A549 treated with ZK216348 at 1 μM for 4 hours (cell line): ENCODE measurements around the gene CD4. TPM values are rescaled to one million over a fixed set of nuclear protein-coding genes. Genes with fewer than 3 reads are reported as not detected.

Experiments
- total RNA-seq: library from RNA; stranded (reverse); fragments of 200-300 nt; extraction: Qiagen RNA extraction; gene quantifications from 5 replicates; pipeline ENCODE4 v1.2.3, GENCODE V29; 2022; ENCODE audit warnings: low read depth

Gene CD4
- total RNA-seq = not detected in 5 replicates

GRCh38 chr12:6788972-6789924 is at the start of gene CD4:
Gene CD4 (plus strand): TSS chr12:6789528. CDS start chr12:6800139, 10,611 bp downstream.

DNA sequence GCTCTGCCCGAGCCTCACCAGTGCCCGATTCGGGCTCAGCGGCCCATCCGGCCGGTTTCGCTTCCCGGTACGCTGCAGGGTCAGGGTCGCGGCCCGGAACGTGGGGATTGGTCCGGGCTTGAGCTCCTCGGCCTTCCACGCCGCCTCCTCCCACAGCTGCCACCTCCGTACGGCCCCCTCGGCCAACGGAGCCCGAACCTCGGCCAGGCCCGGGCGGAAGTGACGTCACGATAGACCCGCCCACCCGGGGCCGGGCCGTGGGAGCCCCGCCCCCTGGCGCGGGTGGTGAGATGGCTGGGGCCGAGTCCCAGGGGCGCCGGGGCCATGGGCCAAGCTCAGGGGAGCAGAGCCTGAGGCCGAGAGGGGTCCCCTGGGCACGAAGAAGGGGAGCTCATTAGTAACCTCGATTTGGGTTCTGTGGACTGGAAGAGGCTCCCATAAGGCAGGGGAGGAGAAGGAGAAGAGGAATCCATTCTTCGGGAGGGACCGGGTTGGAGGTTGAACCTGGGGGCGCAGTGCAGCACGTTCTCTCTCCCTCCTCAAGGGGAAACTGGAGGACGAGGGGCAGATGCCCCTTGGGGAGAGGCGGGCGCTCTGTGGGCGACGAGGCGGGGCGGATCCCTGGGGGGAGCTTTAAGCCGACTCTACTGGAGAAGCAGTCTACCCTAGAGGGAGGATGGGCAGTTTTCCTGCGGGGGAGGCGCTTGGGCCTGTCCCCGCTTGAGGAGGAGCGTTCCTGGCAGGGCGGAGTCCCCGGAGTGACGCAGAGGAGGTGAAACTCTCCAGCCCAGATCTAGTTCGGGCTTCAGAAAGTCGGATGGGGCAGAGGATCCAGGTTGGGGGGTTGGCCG is 36.2 kb upstream of the CD4 start, which contains the start of gene MLF2:
Gene MLF2, minus strand, starts transcription at position 221 of the 851 bp plus-strand sequence. CDS start 807 bp downstream, outside the sequence.

GRCh38 chr12:6765634-6766581 is 23.4 kb upstream of the CD4 start, which contains the start of gene PTMS:
Gene PTMS (plus strand): TSS chr12:6766363. CDS start chr12:6766706, 343 bp downstream.

GRCh38 chr12:6772331-6772695 is 17.0 kb upstream of the CD4 start, which contains the start of gene LAG3:
Gene LAG3 (plus strand): TSS chr12:6772520. CDS start chr12:6772853, 333 bp downstream.

GRCh38 chr12:6821591-6822425 is 32.5 kb downstream of the CD4 start, which contains the start of gene GPR162:
Gene GPR162 (plus strand): TSS chr12:6821821. CDS start chr12:6823899, 2,078 bp downstream.

GRCh38 chr12:6827982-6828780 is 38.9 kb downstream of the CD4 start, which contains the start of gene P3H3:
Gene P3H3 (plus strand): TSS chr12:6828407. CDS start chr12:6828441, 34 bp downstream.

GRCh38 chr12:6840761-6841515 is 51.6 kb downstream of the CD4 start, which contains the start of gene GNB3:
Gene GNB3 (plus strand): TSS chr12:6840925. CDS start chr12:6841288, 363 bp downstream.

GRCh38 chr12:6851153-6851920 is 62.0 kb downstream of the CD4 start, which contains the start of gene CDCA3:
Gene CDCA3 (minus strand): TSS chr12:6851286. CDS start chr12:6850952, 334 bp downstream.

GRCh38 chr12:6851921-6852650 is 62.8 kb downstream of the CD4 start, which contains the start of gene USP5:
Gene USP5 (plus strand): TSS chr12:6852150. CDS start chr12:6852180, 30 bp downstream.

DNA sequence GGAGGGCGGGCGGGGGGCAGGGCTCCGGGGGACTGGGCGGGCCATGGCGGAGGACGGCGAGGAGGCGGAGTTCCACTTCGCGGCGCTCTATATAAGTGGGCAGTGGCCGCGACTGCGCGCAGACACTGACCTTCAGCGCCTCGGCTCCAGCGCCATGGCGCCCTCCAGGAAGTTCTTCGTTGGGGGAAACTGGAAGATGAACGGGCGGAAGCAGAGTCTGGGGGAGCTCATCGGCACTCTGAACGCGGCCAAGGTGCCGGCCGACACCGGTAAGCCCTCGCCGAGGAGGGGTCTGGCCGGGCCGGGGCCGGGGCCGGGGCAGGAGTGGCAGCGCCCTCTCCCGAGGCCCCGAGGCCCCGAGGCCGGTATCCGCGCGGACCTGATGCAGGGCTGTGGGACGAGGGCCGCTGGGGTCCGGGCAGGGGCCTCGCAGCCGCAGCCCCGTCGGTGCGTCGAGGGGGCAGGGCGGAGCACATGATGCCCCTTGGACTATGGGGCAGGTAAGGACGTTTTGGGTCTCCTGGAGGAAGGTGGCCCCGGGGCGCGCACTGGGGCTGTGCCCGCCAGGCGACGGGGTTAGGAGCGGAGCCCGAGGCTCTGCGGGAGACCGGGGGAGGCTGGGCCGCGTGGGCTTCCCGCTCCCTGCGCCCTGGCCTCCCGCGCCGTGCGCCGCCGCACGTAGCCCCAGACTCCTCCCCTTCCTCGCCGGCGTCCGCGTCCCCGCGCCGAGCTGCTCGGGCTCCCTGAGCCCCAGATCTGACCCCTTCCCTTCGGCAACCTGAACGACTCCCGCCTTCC is 78.3 kb downstream of the CD4 start, which contains the start of gene TPI1:
Gene TPI1, plus strand, starts transcription at position 119 of the 798 bp plus-strand sequence. Its CDS starts 36 bp downstream, at position 155.

Other genes starting within 250 kb of the CD4 start
- 1.6 to 2.5 TPM (median 2.2 TPM) in 5 replicates for gene IFFO1, start 233.5 kb upstream of the CD4 start, total RNA-seq
- 89.7 to 116 TPM (median 103 TPM) in 5 replicates for gene NOP2, start 221.2 kb upstream of the CD4 start, total RNA-seq
- gene CHD4, start 182.1 kb upstream of the CD4 start, total RNA-seq = 60.1 to 82.5 TPM (median 69.6 TPM) in 5 replicates
- gene LPAR5, start 153.6 kb upstream of the CD4 start, total RNA-seq = 0.42 to 1.1 TPM (median 0.76 TPM) in 5 replicates
- gene ACRBP, start 142.1 kb upstream of the CD4 start, total RNA-seq = 0.29 to 0.48 TPM (median 0.38 TPM) in 4 of 5 replicates, not detected in the other
- gene ING4, start 126.4 kb upstream of the CD4 start, total RNA-seq = 11.3 to 18.6 TPM (median 14.4 TPM) in 5 replicates
- gene ZNF384, start 100.2 kb upstream of the CD4 start, total RNA-seq = 49.6 to 66.0 TPM (median 62.9 TPM) in 5 replicates
- gene PIANP, start 88.7 kb upstream of the CD4 start, total RNA-seq = 0.68 to 1.3 TPM (median 0.97 TPM) in 5 replicates
- gene COPS7A, start 65.5 kb upstream of the CD4 start, total RNA-seq = 46.4 to 60.7 TPM (median 58.3 TPM) in 5 replicates
- gene MLF2, start 36.4 kb upstream of the CD4 start, total RNA-seq = 221 to 313 TPM (median 302 TPM) in 5 replicates
- 687 to 1,137 TPM (median 1,048 TPM) in 5 replicates for gene PTMS, start 23.2 kb upstream of the CD4 start, total RNA-seq
- 0.79 to 2.2 TPM (median 1.6 TPM) in 5 replicates for gene LAG3, start 17.0 kb upstream of the CD4 start, total RNA-seq
- gene GPR162, start 32.3 kb downstream of the CD4 start, total RNA-seq = 0.39 to 0.87 TPM (median 0.56 TPM) in 5 replicates
- gene P3H3, start 38.9 kb downstream of the CD4 start, total RNA-seq = 14.2 to 32.8 TPM (median 27.5 TPM) in 5 replicates
- 2.1 to 2.7 TPM (median 2.3 TPM) in 5 replicates for gene GNB3, start 51.4 kb downstream of the CD4 start, total RNA-seq
- 68.4 to 85.8 TPM (median 72.7 TPM) in 5 replicates for gene CDCA3, start 61.8 kb downstream of the CD4 start, total RNA-seq
- 76.4 to 97.4 TPM (median 80.0 TPM) in 5 replicates for gene USP5, start 62.6 kb downstream of the CD4 start, total RNA-seq
- gene TPI1, start 78.0 kb downstream of the CD4 start, total RNA-seq = 1,281 to 1,662 TPM (median 1,628 TPM) in 5 replicates
- 19.2 to 36.2 TPM (median 30.5 TPM) in 5 replicates for gene SPSB2, start 83.8 kb downstream of the CD4 start, total RNA-seq
- gene LRRC23, start 115.3 kb downstream of the CD4 start, total RNA-seq = 15.7 to 21.7 TPM (median 17.3 TPM) in 5 replicates
- gene ENO2, start 125.1 kb downstream of the CD4 start, total RNA-seq = 32.7 to 43.8 TPM (median 41.2 TPM) in 5 replicates
- gene ATN1, start 138.4 kb downstream of the CD4 start, total RNA-seq = 36.6 to 87.8 TPM (median 83.1 TPM) in 5 replicates
- gene RNU7-1, start 154.3 kb downstream of the CD4 start, total RNA-seq = not detected in 5 replicates
- 240 to 311 TPM (median 303 TPM) in 5 replicates for gene C12orf57, start 154.5 kb downstream of the CD4 start, total RNA-seq
- 6.2 to 12.8 TPM (median 11.9 TPM) in 5 replicates for gene PTPN6, start 161.8 kb downstream of the CD4 start, total RNA-seq
- 278 to 353 TPM (median 328 TPM) in 5 replicates for gene PHB2, start 181.1 kb downstream of the CD4 start, total RNA-seq
- gene EMG1, start 181.4 kb downstream of the CD4 start, total RNA-seq = 55.9 to 81.9 TPM (median 61.3 TPM) in 5 replicates
- 26.6 to 31.1 TPM (median 27.6 TPM) in 5 replicates for gene LPCAT3, start 228.9 kb downstream of the CD4 start, total RNA-seq